GM18907 (cell line): Measurements from ENCODE around the gene PPM1N.
"Not testable (repeated sequence)": the region's sequence is repeated elsewhere in the genome, so short reads cannot be mapped to it uniquely, and the experiment has no call there.

Experiments
- ATAC-seq: cut with Tn5 transposase; IDR thresholded peaks from one replicate; pipeline ENCODE4 v1.9.1; 2021; ENCODE audit warnings: mild to moderate bottlenecking, moderate library complexity; ENCODE audit not compliant: unreplicated experiment

Gene PPM1N

DNA sequence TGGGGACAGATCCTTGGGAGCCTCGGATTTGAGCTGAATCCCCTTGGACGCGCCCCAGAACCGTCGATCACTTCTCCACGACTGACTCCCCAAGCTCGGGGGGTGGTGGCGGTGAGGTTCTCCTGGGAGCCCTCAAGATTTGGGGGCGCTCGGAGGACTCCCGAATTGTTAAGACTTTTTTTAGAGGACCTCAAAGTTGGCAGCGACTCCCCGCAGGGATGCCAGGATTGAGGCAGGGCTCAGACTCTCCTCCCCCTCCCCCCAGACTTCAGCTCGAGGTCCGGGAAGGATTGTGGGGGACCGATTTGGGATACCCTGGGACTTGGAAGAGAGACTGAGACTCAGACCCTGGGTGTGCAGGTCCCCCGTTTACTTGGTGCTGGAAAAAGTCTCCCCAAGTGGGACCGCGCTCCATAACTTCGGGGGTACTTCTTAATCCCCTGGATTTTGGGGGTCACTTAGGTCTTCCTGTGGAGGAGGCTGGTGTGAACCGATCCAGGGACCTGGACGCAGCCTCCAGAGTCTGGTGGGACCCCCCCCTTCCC, 9.7 kb downstream of the PPM1N start:
- no peak for ATAC-seq

- peak; percentile 5 for ATAC-seq
Measured at GRCh38 chr19:45508417-45508860, 10.2 kb downstream of the PPM1N start.

- peak; percentile 28 for ATAC-seq
Measured at GRCh38 chr19:45508861-45509691, 10.8 kb downstream of the PPM1N start.

GRCh38 chr19:45509692-45510015, 11.4 kb downstream of the PPM1N start:
- no peak for ATAC-seq

- ATAC-seq = not testable (repeated sequence)
Measured at GRCh38 chr19:45510352-45510751, 12.1 kb downstream of the PPM1N start.

- no peak for ATAC-seq
Measured at GRCh38 chr19:45511074-45511473, 12.8 kb downstream of the PPM1N start.

DNA sequence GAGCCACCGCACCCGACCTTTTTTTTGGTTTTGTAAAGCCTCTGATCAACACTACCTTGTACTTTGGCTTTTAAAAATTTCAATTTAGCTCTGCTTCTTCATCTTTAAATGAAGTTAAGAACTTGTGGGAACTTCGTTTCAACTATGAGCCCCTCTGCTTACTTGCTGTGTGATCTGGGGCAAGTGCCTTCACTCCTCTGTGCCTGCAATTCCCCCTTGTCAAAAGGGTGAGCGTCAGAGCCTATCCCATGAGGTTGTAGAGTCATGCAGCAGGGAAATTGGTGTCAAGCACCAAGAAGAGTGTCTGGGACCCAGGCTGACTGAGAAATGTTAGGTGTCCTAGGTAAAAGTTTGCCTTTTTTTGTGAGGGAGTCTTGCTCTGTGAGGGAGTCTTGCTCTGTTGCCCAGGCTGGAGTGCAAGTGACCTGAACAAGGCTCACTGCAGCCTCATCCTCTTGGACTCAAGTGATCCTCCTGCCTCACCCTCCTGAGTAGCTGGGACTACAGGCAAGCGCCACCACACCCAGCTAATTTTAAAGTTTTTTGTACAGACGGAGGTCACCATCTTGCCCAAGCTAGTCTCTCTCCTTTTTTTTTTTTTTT, 14.7 kb downstream of the PPM1N start:
- ATAC-seq = no peak

- ATAC-seq = no peak
Measured at GRCh38 chr19:45514376-45515051, 16.3 kb downstream of the PPM1N start.

DNA sequence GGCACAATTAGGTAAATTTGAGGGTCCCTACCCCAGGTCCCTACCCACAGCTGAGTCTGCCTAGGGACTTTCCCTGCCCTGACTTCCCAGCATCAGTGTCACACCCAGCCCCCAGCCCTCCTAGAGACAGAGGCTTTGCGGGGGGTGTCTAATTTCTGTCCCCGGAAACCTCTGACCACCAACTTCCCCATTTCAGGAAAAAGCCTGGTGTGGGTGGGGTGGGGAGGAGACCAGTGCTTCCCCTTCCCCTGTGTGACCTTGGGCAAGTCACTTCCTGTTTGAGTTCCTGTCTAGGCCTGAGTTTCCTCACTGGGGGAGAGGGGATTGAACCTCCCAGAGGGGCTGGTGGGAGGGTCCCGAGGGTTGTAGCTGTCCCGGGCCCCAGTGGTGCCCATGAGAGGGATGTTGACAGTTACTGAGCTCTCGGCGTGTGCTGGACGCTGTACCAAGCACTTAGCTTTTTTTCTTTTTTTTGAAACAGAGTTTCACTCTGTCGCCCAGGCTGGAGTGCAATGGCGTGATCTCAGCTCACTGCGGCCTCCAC, 16.9 kb downstream of the PPM1N start:
- ATAC-seq = no peak

- no peak for ATAC-seq
Measured at GRCh38 chr19:45515807-45516401, 17.7 kb downstream of the PPM1N start.

DNA sequence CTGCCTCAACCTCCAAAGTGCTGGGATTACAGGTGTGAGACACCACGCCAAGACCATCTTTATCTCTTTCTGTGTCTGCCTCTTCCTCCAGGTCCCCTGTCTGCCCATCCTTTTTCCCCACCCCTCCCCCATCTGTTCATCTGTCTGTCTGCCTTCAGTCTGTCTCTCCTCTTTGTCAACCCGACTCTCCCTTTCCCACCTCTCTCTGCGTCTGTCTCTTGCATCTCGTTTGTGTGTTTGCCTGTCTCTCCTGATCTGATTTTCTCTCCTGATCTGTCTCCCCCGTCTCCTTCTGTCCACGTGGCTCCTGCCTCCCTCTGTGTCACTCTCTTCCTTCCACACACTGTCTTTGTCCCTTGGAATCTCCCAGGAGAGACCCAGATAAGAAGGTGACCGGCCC, 19.0 kb downstream of the PPM1N start:
- ATAC-seq = no peak

DNA sequence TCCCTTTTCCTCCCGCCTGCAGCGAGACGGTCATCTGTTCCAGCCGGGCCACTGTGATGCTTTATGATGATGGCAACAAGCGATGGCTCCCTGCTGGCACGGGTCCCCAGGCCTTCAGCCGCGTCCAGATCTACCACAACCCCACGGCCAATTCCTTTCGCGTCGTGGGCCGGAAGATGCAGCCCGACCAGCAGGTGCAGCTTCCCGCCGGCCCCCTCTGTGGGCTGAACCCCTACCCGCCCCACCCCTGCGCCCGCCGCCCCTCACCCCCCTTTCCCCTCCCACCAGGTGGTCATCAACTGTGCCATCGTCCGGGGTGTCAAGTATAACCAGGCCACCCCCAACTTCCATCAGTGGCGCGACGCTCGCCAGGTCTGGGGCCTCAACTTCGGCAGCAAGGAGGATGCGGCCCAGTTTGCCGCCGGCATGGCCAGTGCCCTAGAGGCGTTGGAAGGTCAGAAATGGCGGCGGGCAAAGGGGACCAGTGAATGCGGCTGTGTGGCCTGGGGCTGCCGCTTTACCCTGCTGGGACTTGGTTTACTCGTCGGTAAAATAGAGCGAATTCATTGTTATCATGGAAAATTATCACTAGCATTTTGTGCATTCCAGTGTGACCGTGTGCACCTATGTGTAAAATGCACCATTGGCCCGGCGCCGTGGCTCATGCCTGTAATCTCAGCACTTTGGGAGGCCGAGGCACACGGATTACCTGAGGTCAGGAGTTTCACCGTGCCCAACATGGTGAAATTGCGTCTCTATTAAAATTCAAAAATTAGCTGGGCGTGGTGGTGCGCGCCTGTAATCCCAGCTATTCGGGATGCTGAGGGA, 19.6 kb downstream of the PPM1N start:
- no peak for ATAC-seq

DNA sequence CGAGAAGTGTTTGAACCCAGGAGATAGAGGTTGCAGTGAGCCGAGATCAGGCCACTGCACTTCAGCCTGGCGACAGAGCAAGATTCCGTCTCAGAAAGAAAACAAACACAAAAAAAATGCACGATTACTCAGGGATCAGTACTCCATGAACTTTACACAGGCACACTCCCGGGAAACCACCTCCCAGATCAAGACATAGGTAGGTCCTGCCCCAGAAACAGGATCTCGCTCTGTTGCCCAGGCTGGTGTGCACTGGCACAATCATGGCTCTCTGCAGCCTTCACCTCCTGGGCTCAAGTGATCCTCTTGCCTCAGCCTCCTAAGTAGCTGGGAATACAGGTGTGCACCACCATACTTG, 20.2 kb downstream of the PPM1N start:
- no peak for ATAC-seq

- ATAC-seq = no peak
Measured at GRCh38 chr19:45522010-45522941, 24.0 kb downstream of the PPM1N start.

DNA sequence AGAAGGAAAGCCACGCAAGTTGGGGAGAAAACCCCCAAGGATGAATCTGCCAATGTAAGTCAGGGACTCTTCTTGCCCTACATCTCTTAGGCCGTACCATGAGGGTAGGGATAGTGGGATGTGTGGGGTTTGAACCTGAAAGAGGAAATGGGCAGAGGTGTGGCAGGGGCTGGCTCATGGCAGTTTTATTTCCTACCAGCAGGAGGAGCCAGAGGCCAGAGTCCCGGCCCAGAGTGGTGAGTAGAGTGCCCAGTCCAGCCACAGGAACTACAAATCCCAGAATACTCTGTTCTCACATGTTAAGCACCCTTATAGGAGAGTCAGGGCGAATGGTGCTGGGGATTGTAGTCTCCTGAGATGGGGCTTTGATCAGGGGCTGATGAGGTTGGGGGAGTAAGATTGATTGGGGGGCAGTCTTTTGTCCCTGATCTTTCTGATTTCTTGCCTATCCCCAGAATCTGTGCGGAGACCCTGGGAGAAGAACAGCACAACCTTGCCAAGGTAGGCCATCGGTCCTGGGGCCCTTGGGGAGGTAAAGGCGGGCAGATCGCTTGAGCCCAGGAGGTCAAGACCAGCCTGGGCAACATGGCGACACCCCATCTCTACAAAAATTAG, 25.5 kb downstream of the PPM1N start:
- ATAC-seq = peak; percentile 67

GRCh38 chr19:45524575-45525129, 26.4 kb downstream of the PPM1N start:
- ATAC-seq = no peak

GRCh38 chr19:45526143-45526542, 27.9 kb downstream of the PPM1N start:
- no peak for ATAC-seq

- no peak for ATAC-seq
Measured at GRCh38 chr19:45526971-45527370, 28.7 kb downstream of the PPM1N start.
